ENCODE measurements around the gene TAS2R46.
"Not testable (repeated sequence)": the region's sequence is repeated elsewhere in the genome, so short reads cannot be mapped to it uniquely, and the experiment has no call there.

The TAS2R46 gene

GRCh38 chr12:11062194-11062593 is at the start of gene TAS2R46:
Gene TAS2R46 (minus strand): TSS chr12:11062294. CDS start chr12:11062294, 0 bp downstream.
- DNase-seq: not testable (repeated sequence)

GRCh38 chr12:11111213-11111612 is 49.1 kb upstream of the TAS2R46 start:
- DNase-seq: not testable (repeated sequence)

GRCh38 chr12:11108862-11109261 is 46.8 kb upstream of the TAS2R46 start:
- no peak for DNase-seq

GRCh38 chr12:11107719-11108118 is 45.6 kb upstream of the TAS2R46 start:
- DNase-seq: no peak

- DNase-seq: no peak
These were observed 44.2 kb upstream of the TAS2R46 start for GRCh38 chr12:11106288-11106687.

GRCh38 chr12:11105546-11105945 is 43.5 kb upstream of the TAS2R46 start:
- DNase-seq: no peak

- not testable (repeated sequence) for DNase-seq
These were observed 32.8 kb upstream of the TAS2R46 start for GRCh38 chr12:11094910-11095309.

GRCh38 chr12:11092128-11092527 is 30.0 kb upstream of the TAS2R46 start, which contains the start of gene TAS2R43:
Gene TAS2R43 (minus strand): TSS chr12:11092313. CDS start chr12:11092229, 84 bp downstream.
- no peak for DNase-seq

- no peak for DNase-seq
These were observed 27.2 kb upstream of the TAS2R46 start for GRCh38 chr12:11089246-11089645.

GRCh38 chr12:11085419-11085818 is 23.3 kb upstream of the TAS2R46 start:
- DNase-seq: no peak

- DNase-seq: no peak
These were observed 19.9 kb upstream of the TAS2R46 start for GRCh38 chr12:11081987-11082386.

- DNase-seq: no peak
These were observed 16.2 kb upstream of the TAS2R46 start for GRCh38 chr12:11078246-11078645.

- DNase-seq: no peak
These were observed 13.5 kb upstream of the TAS2R46 start for GRCh38 chr12:11075642-11076041.

- DNase-seq: no peak
These were observed 9.3 kb upstream of the TAS2R46 start for GRCh38 chr12:11071414-11071813.

- no peak for DNase-seq
These were observed 8.9 kb upstream of the TAS2R46 start for GRCh38 chr12:11070999-11071398.

GRCh38 chr12:11069854-11070365 is 7.8 kb upstream of the TAS2R46 start:
- no peak for DNase-seq

GRCh38 chr12:11067514-11067913 is 5.4 kb upstream of the TAS2R46 start:
- DNase-seq: no peak

- no peak for DNase-seq
These were observed 2.3 kb downstream of the TAS2R46 start for GRCh38 chr12:11059784-11060183.

- no peak for DNase-seq
These were observed 3.1 kb downstream of the TAS2R46 start for GRCh38 chr12:11059041-11059440.

GRCh38 chr12:11055306-11055705 is 6.8 kb downstream of the TAS2R46 start:
- DNase-seq: no peak

GRCh38 chr12:11049806-11050531 is 12.1 kb downstream of the TAS2R46 start:
- not testable (repeated sequence) for DNase-seq

GRCh38 chr12:11041366-11041765 is 20.7 kb downstream of the TAS2R46 start:
- not testable (repeated sequence) for DNase-seq

- no peak for DNase-seq
These were observed 21.9 kb downstream of the TAS2R46 start for GRCh38 chr12:11040162-11040561.

GRCh38 chr12:11039171-11039570 is 22.9 kb downstream of the TAS2R46 start:
- no peak for DNase-seq

- DNase-seq: not testable (repeated sequence)
These were observed 28.1 kb downstream of the TAS2R46 start for GRCh38 chr12:11033959-11034358.
